Measurements from ENCODE around the gene CABP1.
"Not testable (repeated sequence)": the region's sequence is repeated elsewhere in the genome, so short reads cannot be mapped to it uniquely, and the experiment has no call there.

The CABP1 gene

DNA sequence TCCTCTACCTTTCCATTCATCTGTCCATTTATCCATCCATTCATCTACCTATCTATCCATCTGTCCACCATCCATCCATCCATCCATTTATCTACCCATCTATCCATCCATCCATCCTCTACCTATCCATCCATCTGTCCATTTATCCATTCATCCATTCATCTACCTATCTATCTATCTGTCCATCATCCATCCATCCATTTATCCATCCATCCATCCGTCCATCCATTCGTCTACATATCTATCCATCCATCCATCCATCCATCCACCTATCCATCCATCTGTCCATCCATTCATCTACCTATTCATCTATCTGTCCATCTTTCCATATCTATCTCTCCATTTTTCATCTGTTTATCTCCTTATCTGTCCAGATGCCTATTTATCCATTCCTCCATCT lies 21.0 kb downstream of the CABP1 start:
- TF ChIP-seq, protein P1, sequence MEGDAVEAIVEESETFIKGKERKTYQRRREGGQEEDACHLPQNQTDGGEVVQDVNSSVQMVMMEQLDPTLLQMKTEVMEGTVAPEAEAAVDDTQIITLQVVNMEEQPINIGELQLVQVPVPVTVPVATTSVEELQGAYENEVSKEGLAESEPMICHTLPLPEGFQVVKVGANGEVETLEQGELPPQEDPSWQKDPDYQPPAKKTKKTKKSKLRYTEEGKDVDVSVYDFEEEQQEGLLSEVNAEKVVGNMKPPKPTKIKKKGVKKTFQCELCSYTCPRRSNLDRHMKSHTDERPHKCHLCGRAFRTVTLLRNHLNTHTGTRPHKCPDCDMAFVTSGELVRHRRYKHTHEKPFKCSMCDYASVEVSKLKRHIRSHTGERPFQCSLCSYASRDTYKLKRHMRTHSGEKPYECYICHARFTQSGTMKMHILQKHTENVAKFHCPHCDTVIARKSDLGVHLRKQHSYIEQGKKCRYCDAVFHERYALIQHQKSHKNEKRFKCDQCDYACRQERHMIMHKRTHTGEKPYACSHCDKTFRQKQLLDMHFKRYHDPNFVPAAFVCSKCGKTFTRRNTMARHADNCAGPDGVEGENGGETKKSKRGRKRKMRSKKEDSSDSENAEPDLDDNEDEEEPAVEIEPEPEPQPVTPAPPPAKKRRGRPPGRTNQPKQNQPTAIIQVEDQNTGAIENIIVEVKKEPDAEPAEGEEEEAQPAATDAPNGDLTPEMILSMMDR (IDR thresholded peaks at IDR 0.05; ENCODE audit: insufficient read depth, low read depth, low read length, missing control alignments): no peak
- DNase-seq (ENCODE audit: low read depth): no peak
- H3K4me3 ChIP-seq (ENCODE audit: low read length): no peak overlapping the region

DNA sequence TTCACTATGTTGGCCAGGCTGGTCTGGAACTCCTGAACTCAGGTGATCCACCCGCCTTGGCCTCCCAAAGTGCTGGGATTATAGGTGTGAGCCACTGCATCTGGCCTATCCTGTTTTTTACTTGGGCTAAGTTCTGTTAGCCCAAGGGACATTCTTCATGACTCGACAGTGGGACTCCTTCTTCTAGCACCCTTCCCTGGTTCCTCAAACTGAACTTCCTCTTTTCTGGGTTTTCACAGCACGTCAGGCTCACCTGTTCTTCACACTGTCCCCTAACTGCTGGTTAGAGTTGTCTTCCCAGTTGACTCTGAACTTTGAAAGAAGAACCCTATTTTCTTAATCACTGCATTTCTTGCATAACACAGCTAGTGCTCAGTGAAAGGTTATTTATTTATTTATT lies 22.5 kb downstream of the CABP1 start:
- TF ChIP-seq, protein P1 (IDR thresholded peaks at IDR 0.05; ENCODE audit: insufficient read depth, low read depth, low read length, missing control alignments): no peak
- no peak for DNase-seq (ENCODE audit: low read depth)
- no peak overlapping the region for H3K4me3 ChIP-seq (ENCODE audit: low read length)

DNA sequence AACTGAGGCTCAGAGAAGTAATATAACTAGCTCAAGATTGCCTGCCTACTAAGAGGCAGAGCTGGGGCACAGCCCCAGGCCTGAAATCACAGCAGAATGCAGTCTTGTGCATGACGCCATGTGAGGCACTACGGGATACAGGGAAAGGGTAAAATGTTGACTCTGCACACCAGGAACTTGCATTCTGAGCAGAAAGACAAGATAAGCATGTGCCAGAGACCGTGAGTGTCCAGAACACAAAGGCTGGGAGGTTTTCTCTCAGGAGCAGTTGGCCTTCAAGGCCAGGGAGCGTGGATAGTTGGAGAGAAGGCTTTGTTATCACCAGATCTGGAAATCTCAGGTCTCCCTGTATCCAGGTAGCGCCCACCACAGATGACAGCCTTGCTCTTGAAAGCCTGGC lies 23.3 kb downstream of the CABP1 start:
- TF ChIP-seq, protein P1 (IDR thresholded peaks at IDR 0.05; ENCODE audit: insufficient read depth, low read depth, low read length, missing control alignments): no peak
- H3K4me3 ChIP-seq (ENCODE audit: low read length): no peak overlapping the region
- no peak for DNase-seq (ENCODE audit: low read depth)

DNA sequence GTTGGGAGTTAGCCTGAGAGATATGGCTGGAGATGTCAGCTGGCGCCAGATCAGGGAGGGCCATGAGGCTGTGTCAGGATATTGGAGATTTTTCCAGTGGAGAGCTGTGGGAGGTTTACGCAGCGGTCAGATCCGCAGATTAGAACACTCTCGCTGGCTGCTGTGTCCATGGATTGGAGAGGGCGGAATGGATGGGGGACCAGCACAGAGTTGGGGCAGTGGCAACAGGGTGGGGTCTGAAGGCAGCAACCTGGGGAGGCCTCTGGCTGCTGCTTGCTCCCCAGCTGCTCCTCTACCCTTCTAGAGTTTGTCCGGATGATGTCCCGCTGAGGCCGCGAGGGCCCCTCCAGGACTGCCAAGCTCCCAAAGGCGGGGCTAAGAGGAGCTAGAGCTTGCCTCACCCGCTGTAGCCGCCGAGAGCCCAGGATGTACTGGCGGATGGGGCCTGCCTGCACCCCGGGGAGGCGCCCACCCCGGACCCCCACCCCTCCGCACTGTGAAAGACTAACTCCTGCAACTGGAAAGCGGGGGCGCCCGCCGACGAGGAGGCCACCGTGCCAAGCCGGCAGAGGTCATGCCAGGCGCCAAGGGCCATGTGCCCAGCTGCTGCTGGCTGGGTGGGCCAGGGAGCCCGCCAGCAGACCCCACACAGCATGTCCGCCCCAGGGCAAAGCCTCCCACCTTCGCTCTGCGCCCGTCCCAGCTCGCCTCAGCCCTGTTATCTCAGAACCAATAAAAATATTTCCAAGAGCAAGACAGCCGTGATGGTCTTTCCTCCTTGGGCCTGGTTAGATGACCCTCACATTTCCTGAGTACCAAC lies 26.4 kb downstream of the CABP1 start:
- H3K4me3 ChIP-seq (ENCODE audit: low read length): no peak overlapping the region
- TF ChIP-seq, protein P1 (IDR thresholded peaks at IDR 0.05; ENCODE audit: insufficient read depth, low read depth, low read length, missing control alignments): no peak
- no peak for DNase-seq (ENCODE audit: low read depth)

DNA sequence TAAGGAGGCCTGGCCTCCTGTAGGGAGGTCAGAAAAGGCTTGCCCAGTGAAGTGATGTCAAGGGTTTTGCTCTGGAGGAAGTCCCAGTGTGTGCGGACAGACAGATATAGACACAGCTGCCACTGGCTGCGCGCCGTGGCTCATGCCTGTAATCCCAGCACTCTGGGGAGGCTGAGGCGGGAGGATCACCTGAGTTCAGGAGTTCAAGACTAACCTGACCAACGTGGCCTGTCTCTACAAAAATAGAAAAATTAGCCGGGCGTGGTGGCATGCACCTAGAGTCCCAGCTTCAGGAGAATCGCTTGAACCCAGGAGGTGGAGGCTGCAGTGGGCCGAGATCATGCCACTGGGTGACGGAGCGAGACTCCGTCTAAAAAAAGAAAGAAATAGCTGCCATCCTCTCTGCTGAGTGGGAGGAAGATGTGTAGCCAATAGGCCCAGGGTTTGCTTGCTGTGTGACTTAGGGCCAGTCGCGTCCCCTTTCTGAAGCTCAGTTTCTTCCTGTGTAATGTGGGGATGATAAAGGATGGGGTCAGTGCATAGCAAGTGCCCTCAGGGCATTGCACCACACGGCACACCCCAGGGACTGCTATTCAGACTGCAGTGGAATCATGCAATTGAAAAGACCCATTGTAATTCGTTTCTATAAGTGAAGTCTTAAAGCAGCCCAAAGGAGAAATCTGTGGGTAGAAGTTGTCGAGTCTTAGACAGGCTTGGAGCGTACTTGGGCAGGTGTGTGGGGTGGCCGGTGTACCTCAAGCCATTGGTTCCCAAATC lies 27.9 kb downstream of the CABP1 start:
- TF ChIP-seq, protein P1 (IDR thresholded peaks at IDR 0.05; ENCODE audit: insufficient read depth, low read depth, low read length, missing control alignments): no peak
- no peak for DNase-seq (ENCODE audit: low read depth)
- no peak overlapping the region for H3K4me3 ChIP-seq (ENCODE audit: low read length)

DNA sequence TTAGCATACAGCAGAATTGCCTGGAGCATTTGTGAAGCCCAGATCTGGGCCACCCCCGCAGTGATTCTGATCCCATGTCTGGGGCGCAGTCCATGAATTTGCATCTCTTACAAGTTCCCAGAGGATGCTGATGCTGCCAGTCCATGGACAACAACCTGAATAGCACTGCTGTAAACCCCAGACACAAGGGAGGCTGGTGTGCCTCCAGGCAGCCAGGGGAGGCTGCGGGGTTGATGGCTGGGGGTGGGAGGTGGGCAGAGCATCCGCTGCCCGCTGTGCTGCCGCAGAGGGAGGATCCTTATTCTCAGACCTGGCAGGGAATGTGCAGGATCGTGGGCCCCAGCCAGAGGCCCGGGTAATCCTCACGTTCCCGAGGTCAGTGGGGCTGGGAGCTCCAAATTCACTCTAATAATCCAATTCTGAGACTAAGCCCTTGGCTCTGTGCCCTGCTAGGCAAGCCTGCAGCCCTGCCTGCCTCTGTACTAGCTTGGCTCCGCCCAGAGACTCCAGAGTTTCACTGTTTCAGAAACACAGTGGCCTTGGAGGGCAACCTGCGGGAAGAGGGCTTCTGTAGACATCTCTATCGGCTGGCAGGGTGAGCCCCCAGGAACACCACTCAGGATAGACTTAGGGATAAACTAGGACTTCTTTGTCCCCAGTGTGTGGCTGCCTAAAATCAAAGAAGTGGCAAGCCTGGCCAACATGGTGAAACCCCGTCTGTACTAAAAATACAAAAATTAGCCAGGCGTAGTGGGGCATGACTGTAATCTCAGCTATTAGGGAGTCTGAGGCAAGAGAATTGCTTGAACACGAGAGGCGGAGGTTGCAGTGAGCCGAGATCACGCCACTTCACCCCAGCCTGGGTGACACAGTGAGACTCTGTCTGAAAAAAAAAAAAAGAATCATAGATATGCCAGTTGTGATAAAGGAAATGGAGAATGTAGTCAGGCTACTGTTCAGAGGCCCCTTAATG lies 28.7 kb downstream of the CABP1 start:
- TF ChIP-seq, protein P1 (IDR thresholded peaks at IDR 0.05; ENCODE audit: insufficient read depth, low read depth, low read length, missing control alignments): no peak
- no peak overlapping the region for H3K4me3 ChIP-seq (ENCODE audit: low read length)
- peak; percentile 45 for DNase-seq (ENCODE audit: low read depth)

DNA sequence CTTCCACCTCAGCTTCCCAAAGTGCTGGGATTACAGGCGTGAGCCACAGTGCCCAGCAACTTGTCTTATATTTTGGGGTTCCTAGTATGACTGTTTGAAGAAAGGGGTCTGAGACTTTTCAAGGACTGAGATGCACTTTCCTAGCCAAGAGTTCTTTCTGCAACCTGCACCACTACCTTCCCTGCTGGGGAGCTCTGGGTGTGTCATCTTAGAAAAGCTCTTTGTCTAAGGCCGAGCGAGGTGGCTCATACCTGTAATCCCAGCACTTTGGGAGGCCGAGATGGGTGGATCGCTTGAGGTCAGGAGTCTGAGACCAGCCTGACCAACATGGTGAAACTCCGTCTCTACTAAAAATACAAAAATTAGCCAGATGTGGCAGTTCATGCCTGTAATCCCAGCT lies 29.8 kb downstream of the CABP1 start:
- not testable (repeated sequence) for H3K4me3 ChIP-seq (ENCODE audit: low read length); DNase-seq (ENCODE audit: low read depth)

Data from epithelial cell of esophagus (primary cell).